TTC549 (cell line): Measurements from ENCODE around the gene PPIP5K2.
"Not testable (repeated sequence)": the region's sequence is repeated elsewhere in the genome, so short reads cannot be mapped to it uniquely, and the experiment has no call there.

ENCODE experiments used
- FAIRE-seq: peaks from 2 replicates; lab custom pipeline; 2012; peaks lifted over from hg19 to GRCh38; lab: Jason Lieb, UNC

PPIP5K2 gene

DNA sequence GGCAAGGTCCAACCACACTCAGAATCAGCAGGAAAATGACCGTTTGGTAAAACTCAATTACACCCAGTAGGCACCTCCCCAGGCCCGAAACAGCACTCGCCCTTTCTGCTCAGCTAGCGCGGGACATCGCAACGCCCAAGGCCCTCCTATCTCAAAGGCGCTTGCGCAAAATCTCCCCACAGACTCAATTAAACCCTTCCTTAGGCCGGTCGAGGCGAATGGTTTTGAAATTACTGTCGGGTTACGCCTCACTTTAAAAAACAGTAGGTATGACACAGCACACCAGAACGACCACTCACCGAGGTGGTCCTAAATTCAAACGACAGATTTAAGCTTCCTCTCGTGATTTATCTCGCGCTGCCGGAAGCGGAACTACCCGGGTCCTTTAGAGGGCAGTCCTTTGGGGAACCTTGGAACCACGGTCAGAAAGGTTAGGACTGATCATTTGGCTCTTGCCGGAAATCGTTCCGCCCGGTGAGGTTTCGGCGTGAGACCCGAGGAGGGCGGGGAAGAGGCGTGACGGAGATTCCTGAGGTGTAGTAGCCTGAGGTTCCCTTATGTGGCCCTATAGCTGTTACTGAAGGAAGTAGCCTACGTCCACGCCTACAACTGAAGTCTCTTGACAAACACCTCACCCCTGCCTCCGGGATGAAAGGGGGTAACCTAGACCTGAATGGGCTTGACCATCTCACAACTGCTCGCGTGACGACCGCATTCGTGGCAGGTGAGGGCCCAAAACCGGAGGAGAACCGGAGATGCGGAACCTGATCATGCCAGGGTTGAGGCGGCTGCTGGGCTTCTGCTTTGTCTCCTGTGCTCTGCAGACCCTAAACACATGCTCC, at the start of gene PPIP5K2, which contains the start of gene GIN1:
PPIP5K2 (plus strand) TSS at position 537 of the 842 bp plus-strand sequence. CDS start 9,289 bp downstream, outside the sequence.
GIN1 (minus strand) TSS at position 374 of the 842 bp plus-strand sequence. CDS start 11,431 bp downstream, outside the sequence.
- FAIRE-seq: peak; percentile 96

- not testable (repeated sequence) for FAIRE-seq
These were observed 46.6 kb upstream of the PPIP5K2 start for GRCh38 chr5:103073500-103073899.

DNA sequence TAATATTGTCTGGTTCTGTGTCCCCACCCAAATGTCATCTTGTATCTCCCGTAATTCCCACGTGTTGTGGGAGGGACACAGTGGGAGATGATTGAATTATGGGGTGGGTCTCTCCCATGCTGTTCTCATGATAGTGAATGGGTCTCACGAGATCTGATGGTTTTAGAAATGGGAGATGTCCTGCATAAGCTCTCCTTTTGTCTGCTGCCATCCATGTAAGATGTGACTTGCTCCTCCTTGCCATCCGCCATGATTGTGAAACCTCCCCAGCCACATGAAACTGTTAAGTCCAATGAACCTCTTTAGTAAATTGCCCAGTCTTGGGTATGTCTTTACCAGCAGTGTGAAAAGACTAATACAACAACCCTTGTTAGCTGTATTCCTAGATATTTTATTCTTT, 44.7 kb upstream of the PPIP5K2 start:
- no peak for FAIRE-seq

- FAIRE-seq: no peak
These were observed 40.3 kb upstream of the PPIP5K2 start for GRCh38 chr5:103079796-103080195.

GRCh38 chr5:103086547-103086946, 33.6 kb upstream of the PPIP5K2 start:
- no peak for FAIRE-seq

GRCh38 chr5:103089272-103089671, 30.8 kb upstream of the PPIP5K2 start:
- FAIRE-seq: no peak

- FAIRE-seq: no peak
These were observed 29.3 kb upstream of the PPIP5K2 start for GRCh38 chr5:103090791-103091190.

DNA sequence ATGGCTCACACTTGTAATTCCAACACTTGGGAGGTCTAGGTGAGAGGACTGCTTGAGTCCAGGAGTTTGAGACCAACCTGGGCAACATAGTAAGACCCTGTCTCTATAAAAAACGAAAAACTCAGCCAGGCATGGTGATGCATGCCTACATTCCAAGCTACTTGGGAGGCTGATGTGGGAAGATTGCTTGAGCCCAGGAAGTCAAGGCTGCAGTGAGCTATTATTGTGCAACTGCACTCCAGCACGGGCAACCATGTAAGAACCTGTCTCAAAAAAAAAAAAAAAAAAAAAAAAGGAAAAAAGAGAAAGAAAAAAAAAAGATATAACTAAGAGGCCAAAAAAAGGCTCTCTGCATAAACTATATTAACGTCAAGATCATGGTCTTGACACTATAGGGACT, 27.4 kb upstream of the PPIP5K2 start:
- no peak for FAIRE-seq

DNA sequence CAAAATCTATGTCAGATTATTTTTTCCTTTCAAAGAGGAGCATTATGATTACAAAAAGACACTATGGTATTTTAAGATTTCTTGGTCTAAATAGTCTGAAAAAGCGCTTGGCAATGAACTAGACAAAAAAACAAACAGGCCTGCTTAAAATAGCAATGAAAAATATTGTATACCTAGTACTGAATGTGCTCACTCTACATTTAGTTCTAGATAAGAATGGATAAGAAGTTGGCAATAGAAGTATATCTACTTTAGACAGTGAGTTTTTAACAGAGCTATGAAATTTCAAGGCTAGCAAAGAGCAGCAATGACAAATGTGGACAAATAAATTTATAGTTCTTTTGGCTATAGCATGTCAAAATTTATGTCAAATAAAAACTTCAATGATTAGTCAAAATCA, 26.4 kb upstream of the PPIP5K2 start:
- no peak for FAIRE-seq

DNA sequence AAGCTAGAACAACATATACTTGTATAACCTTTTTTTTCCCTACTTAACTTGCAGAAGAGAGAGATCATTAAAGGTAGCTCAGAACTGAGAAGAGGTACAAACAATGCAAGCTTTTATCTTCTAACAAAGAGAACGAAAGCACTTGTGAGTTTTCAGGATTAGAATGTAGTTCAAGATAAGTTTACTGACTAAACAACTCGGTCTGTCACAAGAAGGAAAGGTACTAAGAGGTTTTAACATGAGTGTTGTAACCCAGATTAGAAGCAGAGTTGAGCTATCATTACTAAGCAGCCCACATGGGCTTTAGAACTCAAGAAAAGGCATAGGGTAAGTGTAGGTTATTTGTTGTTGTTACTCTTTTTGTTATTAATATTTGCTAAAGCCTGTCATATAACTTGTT, 25.4 kb upstream of the PPIP5K2 start:
- FAIRE-seq: no peak

- FAIRE-seq: no peak
These were observed 21.1 kb upstream of the PPIP5K2 start for GRCh38 chr5:103098993-103099392.

GRCh38 chr5:103101079-103101750, 18.9 kb upstream of the PPIP5K2 start:
- FAIRE-seq: no peak

GRCh38 chr5:103102234-103102633, 17.9 kb upstream of the PPIP5K2 start:
- no peak for FAIRE-seq

DNA sequence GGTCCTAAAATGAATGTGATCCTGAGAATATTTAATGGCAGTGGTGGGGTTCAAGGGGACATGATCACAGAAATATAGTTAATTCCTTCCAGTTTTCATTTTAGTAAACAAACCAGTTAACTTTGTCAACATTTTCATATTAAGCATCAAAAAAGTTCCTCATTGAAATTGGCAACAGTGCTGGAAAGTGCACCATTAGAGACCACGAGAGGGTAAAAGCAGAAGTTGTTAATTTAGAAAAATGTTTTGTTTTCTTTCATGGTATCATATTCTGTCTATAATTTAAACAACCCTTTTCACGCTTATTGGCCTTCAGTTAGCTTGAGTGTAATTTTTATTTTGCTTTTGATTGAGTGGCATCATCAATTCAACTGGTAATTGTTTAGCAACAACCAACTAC, 12.0 kb upstream of the PPIP5K2 start:
- FAIRE-seq: no peak

GRCh38 chr5:103109277-103109676, 10.8 kb upstream of the PPIP5K2 start:
- FAIRE-seq: no peak

DNA sequence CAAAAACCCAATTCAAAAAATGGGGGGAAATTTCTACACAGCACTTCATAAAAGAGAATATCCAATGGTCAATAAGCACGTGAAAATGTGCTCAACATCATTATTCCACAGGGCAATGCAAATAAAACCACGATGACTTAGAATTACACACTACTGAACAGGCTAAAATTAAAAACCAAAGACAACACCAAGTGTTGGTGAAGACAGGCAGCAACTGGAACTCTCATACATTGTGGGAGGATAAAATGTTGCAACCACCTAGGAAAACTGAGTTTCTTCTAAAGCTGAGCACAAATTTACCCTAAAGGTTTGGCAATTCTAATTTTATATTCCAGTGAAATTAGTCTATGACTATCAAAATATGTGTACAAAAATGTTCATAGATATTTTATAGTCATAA, 9.7 kb upstream of the PPIP5K2 start:
- FAIRE-seq: no peak

GRCh38 chr5:103111468-103111867, 8.6 kb upstream of the PPIP5K2 start:
- FAIRE-seq: no peak

DNA sequence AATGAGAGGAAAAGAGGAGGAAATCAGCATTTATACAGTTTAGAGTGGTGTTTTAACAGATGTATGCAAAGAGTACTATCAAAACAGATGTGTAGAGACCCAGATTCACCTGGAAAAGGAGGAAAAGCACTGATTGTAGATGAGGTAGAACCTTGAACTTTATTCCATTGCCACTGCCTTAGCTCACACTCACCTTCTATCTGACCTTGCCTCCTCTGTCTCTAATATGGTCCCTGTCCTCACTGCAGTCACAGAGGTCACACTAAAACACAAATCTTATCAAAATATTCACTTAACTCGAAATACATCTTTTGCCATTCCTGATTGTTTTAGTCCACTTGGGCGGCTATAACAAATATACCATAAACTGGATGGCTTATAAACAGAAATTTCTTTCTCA, 7.2 kb upstream of the PPIP5K2 start:
- FAIRE-seq: no peak

DNA sequence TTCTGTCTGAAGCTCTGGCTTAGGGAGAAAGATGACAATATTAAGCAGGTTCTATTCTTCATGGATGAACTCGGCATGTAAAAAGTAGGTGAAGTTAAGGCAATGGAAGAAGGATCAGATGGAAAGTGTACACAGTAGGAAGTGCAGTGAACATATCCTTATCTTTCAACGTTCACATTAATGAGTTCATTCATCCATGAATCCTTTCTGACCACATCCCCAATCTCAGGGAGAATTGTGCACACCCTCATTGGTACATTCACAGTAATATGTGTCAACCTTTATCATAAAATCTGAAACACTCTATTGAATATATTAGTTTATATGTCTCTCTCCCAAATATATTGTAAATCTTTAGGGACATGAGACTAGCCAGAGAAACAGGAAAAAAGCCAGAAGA, 5.7 kb upstream of the PPIP5K2 start:
- no peak for FAIRE-seq

DNA sequence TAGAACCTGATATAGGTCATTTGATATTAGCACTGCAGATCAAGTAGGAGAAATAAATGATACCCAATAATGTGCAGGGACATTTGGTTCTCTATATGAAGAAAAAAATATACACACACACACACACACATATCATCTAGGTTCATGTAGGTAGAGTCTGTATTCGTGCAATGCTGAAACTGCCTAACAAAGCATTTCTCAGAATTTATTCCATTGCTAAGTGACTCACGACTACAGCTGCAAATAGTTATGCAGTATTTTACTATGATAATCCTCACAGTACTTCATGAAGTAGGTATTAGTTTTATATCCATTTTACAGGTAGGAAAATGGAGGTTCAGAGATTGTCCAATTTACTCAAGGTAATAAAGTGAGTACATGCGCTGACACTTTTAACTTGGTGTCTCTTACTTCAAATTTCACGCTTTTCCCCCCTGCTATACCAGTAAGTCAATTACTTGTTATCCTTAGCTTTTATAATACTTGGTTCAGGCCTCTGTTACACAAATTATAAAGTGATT, 2.6 kb upstream of the PPIP5K2 start:
- no peak for FAIRE-seq

DNA sequence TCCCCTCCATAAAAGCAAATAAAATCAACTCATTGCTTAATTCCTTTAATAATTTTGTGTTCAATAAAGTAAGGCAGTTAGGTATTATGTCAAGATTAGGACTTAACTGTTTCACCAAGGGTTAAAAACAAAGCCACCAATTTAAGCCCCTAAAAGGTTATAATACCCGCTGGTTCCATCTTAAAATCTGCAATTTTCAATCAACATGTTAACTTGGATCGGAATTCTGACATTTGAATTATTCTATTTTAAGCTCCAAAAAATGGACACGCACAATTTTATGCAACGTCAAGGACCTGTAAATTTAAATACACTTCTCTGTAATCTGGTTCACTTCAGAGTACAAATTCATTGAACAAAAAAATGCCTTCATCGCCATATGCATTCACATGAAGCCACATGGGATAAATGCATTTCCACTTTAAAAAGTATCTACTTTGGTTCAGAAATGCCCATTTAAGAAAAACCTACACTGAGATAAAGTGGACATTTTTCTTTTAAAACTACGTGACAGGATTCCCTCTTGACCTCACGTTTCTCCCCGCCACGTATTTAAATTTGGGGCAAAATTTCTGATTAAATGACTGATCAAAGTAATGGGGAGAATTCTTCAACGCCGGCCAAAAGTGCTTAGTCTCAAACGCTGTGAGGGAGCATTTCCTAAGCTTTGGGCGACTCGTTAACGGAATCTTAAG, 884 bp upstream of the PPIP5K2 start:
- FAIRE-seq: no peak

GRCh38 chr5:103120607-103121200, 603 bp downstream of the PPIP5K2 start:
- FAIRE-seq: no peak
